Activated CD8-positive, alpha-beta memory T cell treated with anti-CD3 and anti-CD28 coated beads for 1 hour (primary cell): ENCODE measurements around the gene ROBO2.

Source experiments
- DNase-seq, 2 donors: peaks; one replicate each; pipeline ENCODE4 v3.0.0-alpha.2; 2020; ENCODE audit warnings: low read depth in 1 of 2; ENCODE audit errors: extremely low read depth in 1 of 2

ROBO2 gene

GRCh38 chr3:77096966-77097890 is 57.3 kb downstream of the ROBO2 start:
- DNase-seq, result no peak

GRCh38 chr3:77102951-77103769 is 63.3 kb downstream of the ROBO2 start:
- no peak for DNase-seq

GRCh38 chr3:77122652-77123051 is 82.8 kb downstream of the ROBO2 start:
- no peak for DNase-seq

- no peak for DNase-seq
These were observed 86.1 kb downstream of the ROBO2 start for GRCh38 chr3:77125966-77126365.

GRCh38 chr3:77134769-77135168 is 94.9 kb downstream of the ROBO2 start:
- DNase-seq, result no peak

- no peak for DNase-seq
These were observed 97.7 kb downstream of the ROBO2 start for GRCh38 chr3:77137559-77137958.

- no peak for DNase-seq
These were observed 99.7 kb downstream of the ROBO2 start for GRCh38 chr3:77139624-77140023.

GRCh38 chr3:77141423-77141822 is 101.5 kb downstream of the ROBO2 start:
- no peak for DNase-seq

- DNase-seq, result no peak
These were observed 102.7 kb downstream of the ROBO2 start for GRCh38 chr3:77142578-77142977.

- DNase-seq, result no peak
These were observed 106.1 kb downstream of the ROBO2 start for GRCh38 chr3:77146004-77146403.

GRCh38 chr3:77147836-77148578 is 108.1 kb downstream of the ROBO2 start:
- DNase-seq, result no peak

GRCh38 chr3:77149382-77149781 is 109.5 kb downstream of the ROBO2 start:
- DNase-seq, result no peak

- DNase-seq, result no peak
These were observed 110.1 kb downstream of the ROBO2 start for GRCh38 chr3:77150028-77150427.

- no peak for DNase-seq
These were observed 110.9 kb downstream of the ROBO2 start for GRCh38 chr3:77150759-77151158.

- DNase-seq, result no peak
These were observed 119.1 kb downstream of the ROBO2 start for GRCh38 chr3:77158730-77159581.

GRCh38 chr3:77160931-77161497 is 121.1 kb downstream of the ROBO2 start:
- DNase-seq, result no peak

- DNase-seq, result no peak
These were observed 129.9 kb downstream of the ROBO2 start for GRCh38 chr3:77169823-77170222.

GRCh38 chr3:77171026-77171425 is 131.1 kb downstream of the ROBO2 start:
- no peak for DNase-seq

GRCh38 chr3:77179762-77180161 is 139.9 kb downstream of the ROBO2 start:
- DNase-seq, result no peak

GRCh38 chr3:77182341-77182740 is 142.4 kb downstream of the ROBO2 start:
- DNase-seq, result no peak
